HG02623 (cell line): ENCODE data around the gene PSRC1.

Experiments
- ATAC-seq: cut with Tn5 transposase; IDR thresholded peaks from one replicate; pipeline ENCODE4 v1.9.1; 2021; ENCODE audit warnings: moderate library complexity; ENCODE audit not compliant: unreplicated experiment

PSRC1 gene

DNA sequence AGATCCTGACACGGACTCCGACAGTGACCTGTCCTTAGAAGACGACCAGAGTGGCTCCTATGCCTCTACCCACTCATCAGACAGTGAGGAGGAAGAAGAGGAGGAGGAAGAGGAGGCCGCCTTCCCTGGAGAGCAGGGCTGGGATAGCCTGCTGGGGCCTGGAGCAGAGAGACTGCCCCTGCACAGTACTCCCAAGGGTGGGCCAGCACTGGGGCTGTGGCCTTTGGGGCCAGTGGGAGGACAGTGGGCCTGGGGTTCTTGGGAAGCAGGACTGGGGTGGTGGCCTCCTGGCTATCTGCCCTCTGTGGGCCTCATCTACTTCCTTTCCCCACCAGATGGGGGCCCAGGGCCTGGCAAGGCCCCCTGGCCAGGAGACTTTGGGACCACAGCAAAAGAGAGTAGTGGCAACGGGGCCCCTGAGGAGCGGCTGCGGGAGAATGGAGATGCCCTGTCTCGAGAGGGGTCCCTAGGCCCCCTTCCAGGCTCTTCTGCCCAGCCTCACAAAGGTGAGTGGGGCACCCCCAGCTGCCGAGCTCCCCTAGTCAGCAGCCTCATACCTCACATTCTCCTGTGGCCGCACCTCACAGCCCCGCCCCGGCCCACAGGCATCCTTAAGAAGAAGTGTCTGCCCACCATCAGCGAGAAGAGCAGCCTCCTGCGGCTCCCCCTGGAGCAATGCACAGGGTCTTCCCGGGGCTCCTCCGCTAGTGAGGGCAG, 10.0 kb downstream of the PSRC1 start:
- no peak for ATAC-seq

DNA sequence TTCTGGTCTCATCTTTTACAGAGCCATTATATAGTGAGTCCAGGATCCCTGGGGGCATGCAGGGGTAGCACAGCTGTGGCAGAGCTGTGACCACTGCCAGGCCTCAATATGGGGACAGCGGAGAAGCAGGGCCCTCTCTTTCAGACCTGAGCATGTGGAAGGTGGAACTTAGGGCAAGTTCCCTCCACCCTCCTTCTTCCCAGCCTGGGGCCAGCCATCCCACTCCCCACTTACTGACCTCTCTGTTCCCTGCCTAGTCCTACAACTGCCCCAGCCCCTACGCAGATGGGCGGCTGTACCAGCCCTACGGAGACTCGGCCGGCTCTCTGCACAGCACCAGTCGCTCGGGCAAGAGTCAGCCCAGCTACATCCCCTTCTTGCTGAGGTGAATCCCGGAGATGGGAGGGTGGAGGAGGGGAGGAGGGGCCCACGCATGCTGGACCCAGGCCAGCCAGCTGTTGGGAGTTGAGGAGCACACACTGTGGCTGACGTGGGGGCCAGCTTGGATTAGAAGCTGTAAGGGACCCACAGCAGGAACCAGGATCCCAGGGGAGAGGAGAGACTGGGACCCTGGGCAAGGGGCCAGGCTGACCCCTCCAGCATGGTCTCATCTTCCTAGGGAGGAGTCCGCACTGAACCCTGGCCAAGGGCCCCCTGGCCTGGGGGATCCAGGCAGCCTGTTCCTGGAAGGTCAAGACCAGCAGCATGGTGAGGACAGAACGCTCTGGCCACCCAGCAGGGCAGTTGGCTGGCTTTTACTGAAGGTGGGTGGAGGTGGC, 10.7 kb downstream of the PSRC1 start:
- no peak for ATAC-seq

DNA sequence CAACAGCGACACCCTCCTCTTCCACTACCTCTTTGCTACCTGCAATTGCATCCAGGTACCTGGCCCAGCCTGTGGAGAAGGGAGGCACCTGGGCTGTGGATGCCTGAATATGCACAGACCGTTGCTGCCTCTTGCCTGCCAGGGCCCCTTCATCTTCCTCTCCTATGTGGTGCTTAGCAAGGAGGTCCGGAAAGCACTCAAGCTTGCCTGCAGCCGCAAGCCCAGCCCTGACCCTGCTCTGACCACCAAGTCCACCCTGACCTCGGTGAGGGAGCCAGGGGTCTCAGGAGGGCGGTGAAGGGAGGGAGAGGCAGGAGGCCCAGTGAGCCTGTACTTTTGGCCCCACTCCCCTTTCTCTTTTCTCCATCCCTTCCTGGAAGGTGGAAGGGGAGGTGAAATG, 11.5 kb downstream of the PSRC1 start:
- ATAC-seq: no peak

DNA sequence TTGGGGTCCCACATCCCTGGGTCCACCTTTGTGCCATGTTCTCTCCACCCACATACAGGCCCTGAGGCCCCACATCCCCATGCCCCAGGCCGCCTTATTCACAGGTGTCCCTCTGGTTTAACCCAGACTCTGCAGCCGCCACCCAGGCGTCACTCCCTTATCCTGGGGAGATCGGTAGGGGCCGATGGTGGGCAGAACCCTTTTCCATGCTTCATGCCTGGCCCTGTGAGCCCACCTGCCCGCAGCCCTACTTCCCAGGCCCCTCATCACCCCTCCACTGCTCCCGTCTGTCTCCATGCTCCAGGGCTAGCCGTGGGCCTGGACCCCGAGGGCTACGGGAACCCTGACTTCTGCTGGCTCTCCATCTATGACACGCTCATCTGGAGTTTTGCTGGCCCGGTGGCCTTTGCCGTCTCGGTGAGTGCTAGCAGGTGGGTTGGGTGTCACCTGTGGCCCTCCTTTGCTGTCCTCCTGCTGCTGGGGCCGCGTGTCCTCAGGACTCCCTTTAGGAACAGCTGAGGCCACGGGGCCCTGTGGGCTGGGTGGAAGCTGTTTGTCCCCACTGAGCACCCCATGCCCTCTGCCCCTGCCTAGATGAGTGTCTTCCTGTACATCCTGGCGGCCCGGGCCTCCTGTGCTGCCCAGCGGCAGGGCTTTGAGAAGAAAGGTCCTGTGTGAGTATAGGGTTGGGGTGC, 12.2 kb downstream of the PSRC1 start:
- ATAC-seq: no peak

DNA sequence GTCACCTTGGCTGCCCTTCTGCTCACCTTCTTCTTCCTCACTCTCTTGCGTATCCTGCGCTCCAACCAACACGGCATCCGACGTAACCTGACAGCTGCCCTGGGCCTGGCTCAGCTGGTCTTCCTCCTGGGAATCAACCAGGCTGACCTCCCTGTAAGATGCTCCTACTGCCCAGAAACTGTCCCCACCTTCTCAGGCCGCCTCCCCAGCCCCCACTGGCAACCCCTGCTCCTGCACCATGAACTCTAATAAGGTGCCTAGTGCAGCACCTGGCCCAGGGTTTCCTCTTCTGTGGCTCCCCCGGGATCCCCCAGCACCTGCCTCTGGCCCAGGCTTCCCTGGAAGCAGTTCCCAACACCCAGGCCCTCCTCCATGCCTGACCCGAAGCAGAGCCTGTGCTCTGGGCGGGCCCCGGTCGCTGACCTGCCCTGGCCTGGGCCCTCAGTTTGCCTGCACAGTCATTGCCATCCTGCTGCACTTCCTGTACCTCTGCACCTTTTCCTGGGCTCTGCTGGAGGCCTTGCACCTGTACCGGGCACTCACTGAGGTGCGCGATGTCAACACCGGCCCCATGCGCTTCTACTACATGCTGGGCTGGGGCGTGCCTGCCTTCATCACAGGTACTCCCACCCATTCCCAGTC, 12.8 kb downstream of the PSRC1 start:
- ATAC-seq: no peak

DNA sequence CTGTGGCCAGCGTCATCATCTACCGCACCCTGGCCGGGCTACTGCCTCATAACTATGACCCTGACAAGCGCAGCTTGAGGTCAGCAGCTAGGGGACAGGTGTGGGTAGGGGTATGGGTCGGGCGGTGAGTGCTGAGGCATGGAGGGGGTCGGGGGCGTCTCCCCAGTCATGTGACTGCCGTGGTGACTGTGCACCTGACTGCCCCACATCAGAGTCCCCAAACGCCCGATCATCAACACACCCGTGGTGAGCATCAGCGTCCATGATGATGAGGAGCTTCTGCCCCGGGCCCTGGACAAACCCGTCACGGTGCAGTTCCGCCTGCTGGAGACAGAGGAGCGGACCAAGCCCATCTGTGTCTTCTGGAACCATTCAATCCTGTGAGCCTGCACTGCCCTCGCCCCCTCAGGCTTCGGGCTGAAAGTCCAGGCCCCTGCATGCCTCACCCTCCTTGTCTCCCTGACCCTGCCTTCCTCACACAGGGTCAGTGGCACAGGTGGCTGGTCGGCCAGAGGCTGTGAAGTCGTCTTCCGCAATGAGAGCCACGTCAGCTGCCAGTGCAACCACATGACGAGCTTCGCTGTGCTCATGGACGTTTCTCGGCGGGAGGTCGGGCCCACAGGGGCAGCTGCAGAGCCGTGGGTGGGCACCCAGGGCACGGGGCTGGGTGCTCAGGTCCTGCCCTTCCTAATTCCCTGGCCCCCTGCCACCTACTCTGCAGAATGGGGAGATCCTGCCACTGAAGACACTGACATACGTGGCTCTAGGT, 13.5 kb downstream of the PSRC1 start:
- ATAC-seq: no peak

DNA sequence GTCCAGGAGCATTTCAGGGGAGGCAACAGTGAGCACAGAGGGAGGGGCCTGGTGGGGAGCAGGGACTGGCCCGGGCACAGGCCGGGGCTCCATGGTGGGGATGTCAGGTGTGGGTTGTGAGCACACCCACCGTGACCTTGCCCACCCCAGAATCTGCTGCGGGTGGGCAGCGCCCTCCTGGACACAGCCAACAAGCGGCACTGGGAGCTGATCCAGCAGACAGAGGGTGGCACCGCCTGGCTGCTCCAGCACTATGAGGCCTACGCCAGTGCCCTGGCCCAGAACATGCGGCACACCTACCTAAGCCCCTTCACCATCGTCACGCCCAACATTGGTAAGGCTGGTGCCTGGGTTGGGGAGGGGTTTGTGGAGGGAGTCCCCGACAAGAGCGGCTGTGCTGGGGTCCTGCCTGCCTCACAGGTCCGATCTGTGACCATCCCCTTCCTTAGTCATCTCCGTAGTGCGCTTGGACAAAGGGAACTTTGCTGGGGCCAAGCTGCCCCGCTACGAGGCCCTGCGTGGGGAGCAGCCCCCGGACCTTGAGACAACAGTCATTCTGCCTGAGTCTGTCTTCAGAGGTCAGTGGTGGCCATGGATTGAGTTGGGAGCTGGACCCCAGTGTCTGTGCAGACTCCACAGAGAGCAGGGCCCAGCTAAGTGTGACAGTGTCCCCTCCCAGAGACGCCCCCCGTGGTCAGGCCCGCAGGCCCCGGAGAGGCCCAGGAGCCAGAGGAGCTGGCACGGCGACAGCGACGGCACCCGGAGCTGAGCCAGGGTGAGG, 14.3 kb downstream of the PSRC1 start:
- no peak for ATAC-seq

DNA sequence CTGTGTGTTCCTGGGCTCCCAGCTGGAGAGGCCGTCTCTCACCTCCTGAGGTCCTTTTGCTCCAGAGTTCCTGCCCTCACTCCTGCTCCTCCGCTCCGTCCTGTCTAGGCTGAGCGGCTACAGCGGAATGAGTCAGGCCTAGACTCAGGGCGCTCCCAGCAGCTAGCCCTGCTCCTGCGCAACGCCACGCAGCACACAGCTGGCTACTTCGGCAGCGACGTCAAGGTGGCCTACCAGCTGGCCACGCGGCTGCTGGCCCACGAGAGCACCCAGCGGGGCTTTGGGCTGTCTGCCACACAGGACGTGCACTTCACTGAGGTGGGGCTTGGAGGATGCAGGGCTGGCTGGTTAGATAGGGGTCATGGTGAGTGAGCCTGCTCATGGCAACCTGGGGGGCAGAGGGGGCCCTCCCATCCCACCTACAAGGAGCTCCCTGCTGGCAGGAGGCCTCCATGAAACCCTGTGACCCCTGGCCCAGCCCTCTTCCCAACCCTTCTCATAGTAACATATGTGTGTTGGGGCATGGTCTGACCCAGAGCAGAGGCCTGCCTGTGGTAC, 15.1 kb downstream of the PSRC1 start:
- no peak for ATAC-seq

DNA sequence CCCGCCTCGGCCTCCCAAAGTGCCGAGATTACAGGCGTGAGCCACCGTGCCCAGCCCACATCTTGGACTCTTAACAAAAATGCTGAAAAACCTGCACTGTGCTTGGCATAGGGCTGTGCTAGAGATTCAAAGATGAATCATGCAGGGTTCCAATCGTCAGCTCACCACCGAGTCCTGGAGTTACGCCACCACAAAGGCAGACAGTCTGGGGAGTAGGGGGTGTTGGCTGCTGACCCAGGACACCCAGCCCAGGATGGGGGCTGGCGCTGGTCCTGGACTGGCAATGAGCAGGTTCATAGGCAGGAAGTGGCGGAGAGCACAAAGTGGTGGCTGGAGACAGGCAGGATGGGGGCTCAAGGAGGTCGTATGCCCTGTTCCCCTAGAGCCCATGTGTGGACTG, 16.0 kb downstream of the PSRC1 start:
- ATAC-seq: no peak

DNA sequence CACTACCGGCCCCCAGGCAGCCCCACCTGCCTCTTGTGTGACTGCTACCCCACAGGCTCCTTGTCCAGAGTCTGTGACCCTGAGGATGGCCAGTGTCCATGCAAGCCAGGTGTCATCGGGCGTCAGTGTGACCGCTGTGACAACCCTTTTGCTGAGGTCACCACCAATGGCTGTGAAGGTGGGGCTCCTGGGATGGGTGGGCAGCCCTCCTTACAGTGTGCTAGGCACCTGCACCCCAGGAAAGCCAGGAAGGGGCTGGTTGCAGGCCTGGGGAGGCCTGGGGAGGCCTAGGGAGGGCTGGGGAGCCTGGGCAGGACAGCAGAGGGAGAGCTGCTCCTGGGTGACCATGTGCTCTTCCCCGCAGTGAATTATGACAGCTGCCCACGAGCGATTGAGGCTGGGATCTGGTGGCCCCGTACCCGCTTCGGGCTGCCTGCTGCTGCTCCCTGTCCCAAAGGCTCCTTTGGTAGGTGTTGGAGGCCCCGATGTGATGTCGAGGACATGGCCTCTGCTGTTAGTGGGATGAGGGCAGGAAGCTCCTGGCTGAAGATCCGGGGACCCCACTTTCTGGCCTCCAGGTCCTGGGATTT, 17.1 kb downstream of the PSRC1 start:
- ATAC-seq: no peak

DNA sequence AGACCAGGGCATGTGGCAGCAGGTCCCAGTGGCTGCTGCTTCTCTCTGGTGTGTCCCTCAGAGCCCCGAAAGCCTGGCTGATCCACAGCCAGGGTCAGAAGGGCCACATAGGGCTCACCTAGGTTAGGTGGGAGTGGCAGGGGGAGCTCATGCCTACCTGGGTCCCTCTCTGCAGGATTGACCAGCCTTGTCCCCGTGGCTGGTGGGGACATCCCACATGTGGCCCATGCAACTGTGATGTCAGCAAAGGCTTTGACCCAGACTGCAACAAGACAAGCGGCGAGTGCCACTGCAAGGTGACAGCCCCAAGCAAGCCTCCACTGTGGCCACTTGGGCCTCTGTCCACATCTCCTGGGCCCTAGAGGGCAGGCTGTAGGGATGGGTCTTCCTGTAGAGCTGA, 17.9 kb downstream of the PSRC1 start:
- ATAC-seq: no peak

DNA sequence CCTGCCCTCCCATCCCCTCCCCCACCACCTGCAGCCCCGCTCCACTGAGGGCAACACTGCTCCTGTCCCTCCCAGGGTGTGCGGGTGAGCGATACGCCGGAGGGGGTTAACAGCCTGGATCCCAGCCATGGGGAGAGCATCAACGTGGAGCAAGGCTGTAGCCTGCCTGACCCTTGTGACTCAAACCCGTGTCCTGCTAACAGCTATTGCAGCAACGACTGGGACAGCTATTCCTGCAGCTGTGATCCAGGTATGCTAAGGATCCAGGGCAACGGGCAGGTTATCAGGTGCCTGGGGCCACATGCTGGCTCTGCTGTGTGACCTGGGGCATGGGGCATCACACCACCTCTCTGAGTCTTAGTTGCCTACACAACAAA, 18.6 kb downstream of the PSRC1 start:
- ATAC-seq: no peak

DNA sequence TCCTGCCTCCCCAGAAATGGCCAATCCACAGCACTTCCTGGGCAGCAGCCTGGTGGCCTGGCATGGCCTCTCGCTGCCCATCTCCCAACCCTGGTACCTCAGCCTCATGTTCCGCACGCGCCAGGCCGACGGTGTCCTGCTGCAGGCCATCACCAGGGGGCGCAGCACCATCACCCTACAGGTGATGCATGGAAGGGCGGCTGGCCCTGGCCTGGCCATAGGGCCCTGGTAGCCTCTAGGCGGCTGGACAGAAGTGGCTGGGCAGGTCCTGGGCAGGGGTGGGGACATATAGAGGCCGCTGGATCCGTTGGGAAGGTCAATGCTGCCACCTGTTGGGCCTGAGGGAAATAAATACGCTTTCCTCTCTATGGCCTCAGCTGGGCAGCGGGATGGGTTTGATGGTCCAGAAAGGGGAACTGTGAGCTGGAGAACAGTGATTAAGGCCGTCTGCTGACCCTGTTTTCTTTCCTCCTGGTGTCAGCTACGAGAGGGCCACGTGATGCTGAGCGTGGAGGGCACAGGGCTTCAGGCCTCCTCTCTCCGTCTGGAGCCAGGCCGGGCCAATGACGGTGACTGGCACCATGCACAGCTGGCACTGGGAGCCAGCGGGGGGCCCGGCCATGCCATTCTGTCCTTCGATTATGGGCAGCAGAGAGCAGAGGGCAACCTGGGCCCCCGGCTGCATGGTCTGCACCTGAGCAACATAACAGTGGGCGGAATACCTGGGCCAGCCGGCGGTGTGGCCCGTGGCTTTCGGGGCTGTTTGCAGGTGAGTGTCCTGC, 19.2 kb downstream of the PSRC1 start:
- peak; percentile 58 for ATAC-seq

DNA sequence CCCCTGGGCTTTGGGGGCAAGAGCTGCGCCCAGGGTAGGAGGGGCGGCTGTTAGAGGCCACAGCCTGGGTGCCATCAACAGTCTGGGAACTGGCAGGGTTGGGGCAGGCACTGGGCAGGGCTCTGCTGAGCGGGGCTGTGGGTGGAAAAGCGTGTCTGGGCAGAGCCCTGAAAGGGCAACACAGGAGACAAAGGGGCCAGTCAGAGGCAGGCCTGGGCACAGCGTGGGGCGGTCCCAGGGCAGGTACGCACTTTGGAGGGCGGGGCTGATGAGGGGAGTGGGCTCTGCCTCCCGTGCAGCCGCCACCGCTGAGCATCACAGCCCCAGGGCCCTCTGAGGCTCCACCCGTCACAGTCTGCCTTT, 19.7 kb downstream of the PSRC1 start:
- no peak for ATAC-seq

DNA sequence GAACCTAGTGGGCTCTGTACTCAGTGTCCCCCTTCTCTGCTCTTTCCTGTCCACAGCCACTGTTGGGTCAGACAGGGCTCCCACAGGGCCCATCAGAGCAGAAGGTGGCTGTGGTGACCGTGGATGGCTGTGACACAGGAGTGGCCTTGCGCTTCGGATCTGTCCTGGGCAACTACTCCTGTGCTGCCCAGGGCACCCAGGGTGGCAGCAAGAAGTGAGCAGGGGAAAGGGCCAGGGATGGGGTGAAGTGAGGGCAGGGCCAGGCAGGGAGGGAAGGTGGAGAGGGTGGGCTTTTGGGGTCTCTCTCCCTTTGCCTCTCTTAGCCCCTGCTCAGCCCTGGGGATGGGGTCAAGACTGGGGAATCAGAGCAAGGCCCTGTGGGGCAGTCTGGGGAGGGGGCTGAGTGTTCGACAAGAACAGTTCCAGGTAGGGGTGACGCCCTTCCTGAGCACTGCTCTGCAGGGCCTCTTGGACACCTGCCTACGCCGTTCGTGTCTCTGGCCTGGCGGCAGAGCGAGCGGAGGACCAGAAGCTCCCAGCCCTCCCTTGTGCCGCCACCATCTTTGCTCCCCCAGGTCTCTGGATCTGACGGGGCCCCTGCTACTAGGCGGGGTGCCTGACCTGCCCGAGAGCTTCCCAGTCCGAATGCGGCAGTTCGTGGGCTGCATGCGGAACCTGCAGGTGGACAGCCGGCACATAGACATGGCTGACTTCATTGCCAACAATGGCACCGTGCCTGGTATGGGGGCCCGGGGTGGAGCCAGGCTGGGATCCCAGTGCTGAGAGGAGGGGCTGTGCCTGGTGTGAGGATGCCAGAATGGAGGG, 20.5 kb downstream of the PSRC1 start:
- no peak for ATAC-seq

DNA sequence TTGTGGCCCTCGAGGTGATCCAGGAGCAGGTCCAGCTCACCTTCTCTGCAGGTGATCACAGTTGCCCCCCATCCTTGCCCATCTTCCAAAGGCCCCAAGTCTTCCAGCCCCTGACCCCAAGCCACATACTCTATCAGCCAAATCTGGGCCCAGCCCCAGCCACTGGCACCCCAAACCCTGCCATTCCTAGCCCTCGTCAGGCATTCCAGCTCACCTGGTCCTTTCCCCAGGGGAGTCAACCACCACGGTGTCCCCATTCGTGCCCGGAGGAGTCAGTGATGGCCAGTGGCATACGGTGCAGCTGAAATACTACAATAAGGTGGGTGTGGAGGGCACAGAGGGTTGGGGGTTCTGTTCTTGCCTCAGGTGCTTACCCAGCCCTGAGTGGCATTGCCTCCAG, 21.4 kb downstream of the PSRC1 start:
- ATAC-seq: no peak

DNA sequence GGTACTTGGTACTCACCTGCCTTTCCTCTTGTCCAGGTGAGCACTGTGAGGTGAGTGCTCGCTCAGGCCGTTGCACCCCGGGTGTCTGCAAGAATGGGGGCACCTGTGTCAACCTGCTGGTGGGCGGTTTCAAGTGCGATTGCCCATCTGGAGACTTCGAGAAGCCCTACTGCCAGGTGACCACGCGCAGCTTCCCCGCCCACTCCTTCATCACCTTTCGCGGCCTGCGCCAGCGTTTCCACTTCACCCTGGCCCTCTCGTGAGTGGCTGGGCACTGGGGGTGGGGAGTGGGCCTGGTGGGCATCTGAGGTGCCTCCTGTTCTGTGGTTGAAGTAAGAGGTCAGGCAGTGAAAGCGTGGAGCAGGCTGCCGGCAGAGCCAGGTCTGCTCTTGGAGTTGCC, 21.9 kb downstream of the PSRC1 start:
- ATAC-seq: no peak
